Measurements from ENCODE around the gene KIAA1328.

GRCh38 chr18:37107748-37108522, 279.0 kb downstream of the KIAA1328 start:
- TF ChIP-seq, protein P1, sequence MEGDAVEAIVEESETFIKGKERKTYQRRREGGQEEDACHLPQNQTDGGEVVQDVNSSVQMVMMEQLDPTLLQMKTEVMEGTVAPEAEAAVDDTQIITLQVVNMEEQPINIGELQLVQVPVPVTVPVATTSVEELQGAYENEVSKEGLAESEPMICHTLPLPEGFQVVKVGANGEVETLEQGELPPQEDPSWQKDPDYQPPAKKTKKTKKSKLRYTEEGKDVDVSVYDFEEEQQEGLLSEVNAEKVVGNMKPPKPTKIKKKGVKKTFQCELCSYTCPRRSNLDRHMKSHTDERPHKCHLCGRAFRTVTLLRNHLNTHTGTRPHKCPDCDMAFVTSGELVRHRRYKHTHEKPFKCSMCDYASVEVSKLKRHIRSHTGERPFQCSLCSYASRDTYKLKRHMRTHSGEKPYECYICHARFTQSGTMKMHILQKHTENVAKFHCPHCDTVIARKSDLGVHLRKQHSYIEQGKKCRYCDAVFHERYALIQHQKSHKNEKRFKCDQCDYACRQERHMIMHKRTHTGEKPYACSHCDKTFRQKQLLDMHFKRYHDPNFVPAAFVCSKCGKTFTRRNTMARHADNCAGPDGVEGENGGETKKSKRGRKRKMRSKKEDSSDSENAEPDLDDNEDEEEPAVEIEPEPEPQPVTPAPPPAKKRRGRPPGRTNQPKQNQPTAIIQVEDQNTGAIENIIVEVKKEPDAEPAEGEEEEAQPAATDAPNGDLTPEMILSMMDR (IDR thresholded peaks at IDR 0.05), result no peak
- TF ChIP-seq, protein P2, sequence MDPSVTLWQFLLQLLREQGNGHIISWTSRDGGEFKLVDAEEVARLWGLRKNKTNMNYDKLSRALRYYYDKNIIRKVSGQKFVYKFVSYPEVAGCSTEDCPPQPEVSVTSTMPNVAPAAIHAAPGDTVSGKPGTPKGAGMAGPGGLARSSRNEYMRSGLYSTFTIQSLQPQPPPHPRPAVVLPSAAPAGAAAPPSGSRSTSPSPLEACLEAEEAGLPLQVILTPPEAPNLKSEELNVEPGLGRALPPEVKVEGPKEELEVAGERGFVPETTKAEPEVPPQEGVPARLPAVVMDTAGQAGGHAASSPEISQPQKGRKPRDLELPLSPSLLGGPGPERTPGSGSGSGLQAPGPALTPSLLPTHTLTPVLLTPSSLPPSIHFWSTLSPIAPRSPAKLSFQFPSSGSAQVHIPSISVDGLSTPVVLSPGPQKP (IDR thresholded peaks at IDR 0.05; ENCODE audit: low read depth, low read length), result no peak
- TF ChIP-seq CEBPB (IDR thresholded peaks at IDR 0.05) (no peak), TFCP2L1 (CRISPR knock-in tag; IDR thresholded peaks at IDR 0.05) (no peak), PBX3 (IDR thresholded peaks at IDR 0.05) (no peak), JUN (IDR thresholded peaks at IDR 0.05) (no peak), EP300 (IDR thresholded peaks at IDR 0.05) (no peak), NR3C1 (IDR thresholded peaks at IDR 0.05) (no peak), NPAS2 (CRISPR knock-in tag; IDR thresholded peaks at IDR 0.05; ENCODE audit: borderline replicate concordance) (no peak), NFE2L2 (conservative IDR thresholded peaks at IDR 0.05; ENCODE audit: low read length) (no peak), MYC (IDR thresholded peaks at IDR 0.05; ENCODE audit: borderline replicate concordance, low read length) (no peak)
- TF ChIP-seq, protein P3, sequence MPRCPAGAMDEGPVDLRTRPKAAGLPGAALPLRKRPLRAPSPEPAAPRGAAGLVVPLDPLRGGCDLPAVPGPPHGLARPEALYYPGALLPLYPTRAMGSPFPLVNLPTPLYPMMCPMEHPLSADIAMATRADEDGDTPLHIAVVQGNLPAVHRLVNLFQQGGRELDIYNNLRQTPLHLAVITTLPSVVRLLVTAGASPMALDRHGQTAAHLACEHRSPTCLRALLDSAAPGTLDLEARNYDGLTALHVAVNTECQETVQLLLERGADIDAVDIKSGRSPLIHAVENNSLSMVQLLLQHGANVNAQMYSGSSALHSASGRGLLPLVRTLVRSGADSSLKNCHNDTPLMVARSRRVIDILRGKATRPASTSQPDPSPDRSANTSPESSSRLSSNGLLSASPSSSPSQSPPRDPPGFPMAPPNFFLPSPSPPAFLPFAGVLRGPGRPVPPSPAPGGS (IDR thresholded peaks at IDR 0.05), result no peak
